SK-N-SH (cell line): ENCODE measurements around the gene VTN. TPM values are rescaled to one million over a fixed set of nuclear protein-coding genes. Genes with fewer than 3 reads are reported as not detected.

ENCODE experiments used
- CTCF ChIA-PET: fragments of 300-600, 350-600 bp; formaldehyde crosslinking; extraction: SDS; loops from one replicate; lab custom pipeline; 2021; lab: Yijun Ruan, JAX
- POLR2A ChIA-PET: fragments of 350-600 bp; sonication (Branson Sonifier 250); formaldehyde crosslinking; extraction: SDS; loops from one replicate; lab custom pipeline; 2020; ENCODE audit warnings: antibody characterized with exemption, inconsistent platforms; lab: Yijun Ruan, JAX
- DNase-seq: peaks from one replicate; pipeline ENCODE4 v3.0.0; 2012
- H2AFZ ChIP-seq: fragments of 200-600 bp; sonication (generic); 2 replicates; pipeline ENCODE4 v1.8.1; 2016; ENCODE audit warnings: antibody characterized with exemption, mild to moderate bottlenecking, low read depth
- H3F3A ChIP-seq: fragments of 200-600 bp; sonication (generic); replicated peaks from 2 replicates; pipeline ENCODE3; 2016; ENCODE audit warnings: antibody characterized with exemption, mild to moderate bottlenecking; ENCODE audit not compliant: insufficient read depth
- H3K27ac ChIP-seq, 2 experiments: fragments of 200-500 bp in 1 of 2; fragments of 200-600 bp in 1 of 2; sonication (Bioruptor generic) in 1 of 2; sonication (generic), shearing (Covaris generic) in 1 of 2; 2 replicates each; pipeline versions ENCODE4 v1.5.1 to v1.6.1; 2014 to 2016; ENCODE audit warnings: low read depth in 2 of 2, inconsistent platforms in 1 of 2, low read length in 1 of 2, mild to moderate bottlenecking in 1 of 2, mixed read lengths in 1 of 2
- H3K27me3 ChIP-seq: fragments of 200-600 bp; sonication (generic), shearing (Covaris generic); 2 replicates; pipeline ENCODE4 v1.6.1; 2016; ENCODE audit warnings: mixed run types; ENCODE audit not compliant: insufficient read depth
- H3K36me3 ChIP-seq, 2 experiments: fragments of 200-500 bp in 1 of 2; fragments of 200-600 bp in 1 of 2; sonication (Bioruptor generic) in 1 of 2; sonication (generic) in 1 of 2; replicated peaks in 1 of 2; 2 replicates each; pipeline versions ENCODE3 to v1.5.1; 2014 to 2016; ENCODE audit warnings: low read length in 1 of 2, mild to moderate bottlenecking in 1 of 2; ENCODE audit not compliant: insufficient read depth in 2 of 2, control insufficient read depth in 1 of 2
- H3K4me1 ChIP-seq, 2 experiments: fragments of 200-500 bp in 1 of 2; fragments of 200-600 bp in 1 of 2; sonication (Bioruptor generic) in 1 of 2; sonication (generic), shearing (Covaris generic) in 1 of 2; 2 replicates each; pipeline versions ENCODE4 v1.5.1 to v1.6.1; 2014 to 2016; ENCODE audit warnings: low read depth in 1 of 2, low read length in 1 of 2, mixed run types in 1 of 2; ENCODE audit not compliant: insufficient read depth in 2 of 2, control insufficient read depth in 1 of 2
- H3K4me2 ChIP-seq: fragments of 200-600 bp; sonication (generic), shearing (Covaris generic); 2 replicates; pipeline ENCODE4 v1.6.1; 2017; ENCODE audit warnings: mixed run types
- H3K4me3 ChIP-seq, 2 experiments: fragments of 200-500 bp in 1 of 2; fragments of 200-600 bp in 1 of 2; sonication (Bioruptor generic) in 1 of 2; sonication (generic), shearing (Covaris generic) in 1 of 2; 2 replicates each; pipeline versions ENCODE4 v1.5.1 to v1.8.1; 2014 to 2016; ENCODE audit warnings: low read depth in 2 of 2, inconsistent platforms in 1 of 2, low read length in 1 of 2, mild to moderate bottlenecking in 1 of 2, mixed read lengths in 1 of 2, moderate library complexity in 1 of 2
- H3K79me2 ChIP-seq: fragments of 200-600 bp; sonication (generic); 2 replicates; pipeline ENCODE4 v1.8.1; 2017; ENCODE audit warnings: mild to moderate bottlenecking; ENCODE audit not compliant: insufficient read depth
- H3K9ac ChIP-seq: fragments of 200-600 bp; sonication (generic); 2 replicates; pipeline ENCODE4 v1.6.1; 2017; ENCODE audit warnings: mixed run types
- H3K9me2 ChIP-seq: fragments of 200-600 bp; sonication (generic); 2 replicates; pipeline ENCODE4 v1.6.1; 2017; ENCODE audit warnings: mixed run types
- H3K9me3 ChIP-seq: fragments of 200-600 bp; sonication (generic); 2 replicates; pipeline ENCODE4 v1.6.1; 2017; ENCODE audit warnings: mixed run types, mild to moderate bottlenecking, moderate library complexity
- H4K20me1 ChIP-seq: fragments of 200-600 bp; sonication (generic); 2 replicates; pipeline ENCODE4 v1.6.1; 2017; ENCODE audit warnings: mild to moderate bottlenecking, mixed run types; ENCODE audit not compliant: insufficient read depth
- CHD2 ChIP-seq: fragments of 150-350 bp; IDR thresholded peaks from 2 replicates; pipeline ENCODE4 v1.6.1; 2018; ENCODE audit warnings: low read length; ENCODE audit not compliant: partially characterized antibody
- CTCF ChIP-seq: fragments of 200-600 bp; sonication (generic); IDR thresholded peaks from 2 replicates; pipeline ENCODE4 v1.6.1; 2017; ENCODE audit warnings: antibody characterized with exemption, mild to moderate bottlenecking, moderate library complexity
- GABPA ChIP-seq: IDR thresholded peaks from 2 replicates; pipeline ENCODE4 v1.4.0; 2012; ENCODE audit warnings: low read depth, mild to moderate bottlenecking
- GATA2 ChIP-seq: sonication (generic); formaldehyde crosslinking; IDR thresholded peaks from 2 replicates; pipeline ENCODE4 v1.5.0; 2020; ENCODE audit warnings: mild to moderate bottlenecking, missing genetic modification reagents
- IRF3 ChIP-seq: fragments of 150-350 bp; IDR thresholded peaks from 2 replicates; pipeline ENCODE4 v1.6.1; 2016; ENCODE audit warnings: mild to moderate bottlenecking, low read depth, low read length
- MXI1 ChIP-seq: IDR thresholded peaks from 2 replicates; pipeline ENCODE4 v1.6.1; 2012; ENCODE audit warnings: mild to moderate bottlenecking, low read depth, low read length, improper control_type of control experiment
- POLR2AphosphoS5 ChIP-seq: IDR thresholded peaks from 2 replicates; pipeline ENCODE4 v1.6.1; 2012; ENCODE audit warnings: low read depth, low read length
- RAD21 ChIP-seq: IDR thresholded peaks from 2 replicates; pipeline ENCODE4 v1.6.1; 2012; ENCODE audit warnings: mild to moderate bottlenecking, low read length
- RFX5 ChIP-seq: IDR thresholded peaks from 2 replicates; pipeline ENCODE4 v1.6.1; 2012; ENCODE audit warnings: mild to moderate bottlenecking, improper control_type of control experiment, low read length
- TCF12 ChIP-seq: IDR thresholded peaks from 2 replicates; pipeline ENCODE4 v1.4.0; 2012
- TEAD4 ChIP-seq: IDR thresholded peaks from 2 replicates; pipeline ENCODE4 v1.4.0; 2012; ENCODE audit warnings: mild to moderate bottlenecking, borderline replicate concordance; ENCODE audit not compliant: insufficient read depth
- USF2 ChIP-seq: fragments of 150-350 bp; IDR thresholded peaks from 2 replicates; pipeline ENCODE4 v1.6.1; 2017; ENCODE audit warnings: antibody characterized with exemption, low read length, low read depth, borderline replicate concordance
- WGBS: methylation state at CpG from one replicate; pipeline ENCODE4 v1.1.6; 2017; ENCODE audit warnings: low lambda C conversion rate; 5-methylcytosine and 5-hydroxymethylcytosine counted together
- polyA plus RNA-seq, 3 experiments: library from polyadenylated mRNA; depleted of rRNA; stranded (reverse); fragments of >200 nt; gene quantifications; 2 replicates each; pipeline ENCODE4 v1.2.3, GENCODE V29; 2012

VTN gene, protein sequence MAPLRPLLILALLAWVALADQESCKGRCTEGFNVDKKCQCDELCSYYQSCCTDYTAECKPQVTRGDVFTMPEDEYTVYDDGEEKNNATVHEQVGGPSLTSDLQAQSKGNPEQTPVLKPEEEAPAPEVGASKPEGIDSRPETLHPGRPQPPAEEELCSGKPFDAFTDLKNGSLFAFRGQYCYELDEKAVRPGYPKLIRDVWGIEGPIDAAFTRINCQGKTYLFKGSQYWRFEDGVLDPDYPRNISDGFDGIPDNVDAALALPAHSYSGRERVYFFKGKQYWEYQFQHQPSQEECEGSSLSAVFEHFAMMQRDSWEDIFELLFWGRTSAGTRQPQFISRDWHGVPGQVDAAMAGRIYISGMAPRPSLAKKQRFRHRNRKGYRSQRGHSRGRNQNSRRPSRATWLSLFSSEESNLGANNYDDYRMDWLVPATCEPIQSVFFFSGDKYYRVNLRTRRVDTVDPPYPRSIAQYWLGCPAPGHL
- 1.2 and 1.6 TPM in 2 replicates for polyA plus RNA-seq (2012; rRNA removed)
- polyA plus RNA-seq (2012; cell fraction: cytosol; rRNA removed): 0.37 and 0.64 TPM in 2 replicates
- polyA plus RNA-seq (2012; cell fraction: nucleus; rRNA removed): 7.0 and 7.4 TPM in 2 replicates

- H3K79me2 ChIP-seq: peaks cover 26% of the 10 kb centered on the region
- H2AFZ ChIP-seq: 0 out of 2 replicates have a peak within 1 kb of the TSS, but pooled peaks have one; percentile 49
- ChIA-PET POLR2A (interaction anchor here (0.7 to 4.5 kb wide), 4 partner anchors 12 to 35 kb away, joined by 3 to 34 read pairs (median 8); partner anchors contain the start of genes IFT20, POLDIP2 and TNFAIP1), CTCF (interaction anchor here (0.9 to 1.8 kb wide), 8 partner anchors 9 to 565 kb away, joined by 3 to 7 read pairs (median 3); partner anchors contain the start of genes IFT20, POLDIP2 and TNFAIP1)
- no peaks in the 10 kb centered on the region for H3K36me3 ChIP-seq
- H3K4me1 ChIP-seq: peaks cover 15 to 28% of the 10 kb centered on the region in 2 experiments
- TF ChIP-seq CTCF (no peak), TEAD4 (no peak), USF2 (no peak), TCF12 (no peak), RAD21 (peak; percentile 38; the same call in 1 of the 2 replicates), MXI1 (no peak), GABPA (no peak), IRF3 (no peak), RFX5 (no peak), CHD2 (no peak), POLR2AphosphoS5 (no peak), GATA2 (CRISPR knock-in tag) (peak; percentile 61)
- H4K20me1 ChIP-seq: peaks cover 25% of the 10 kb centered on the region
- H3K27ac ChIP-seq: peak within 1 kb of the TSS; percentile 67 to 85
- H3K4me3 ChIP-seq: peak within 1 kb of the TSS; percentile 60 to 84; a peak in 3 of 4 replicates
- H3K27me3 ChIP-seq: no peaks in the 10 kb centered on the region
- WGBS: 36% methylated on average over 8 of the region's 8 CpGs
- peaks cover 18% of the 10 kb centered on the region for H3F3A ChIP-seq
- no peaks in the 10 kb centered on the region for H3K9me2 ChIP-seq
- H3K4me2 ChIP-seq: peak within 1 kb of the TSS; percentile 96
- H3K9me3 ChIP-seq: no peaks in the 10 kb centered on the region
- DNase-seq: peak; percentile 78
- peak within 1 kb of the TSS; percentile 41 for H3K9ac ChIP-seq
These were observed at the start of gene VTN for GRCh38 chr17:28370035-28370743. TSS of gene VTN (minus strand) at chr17:28370307. CDS start at chr17:28370203, 104 bp downstream.
